Tibial nerve (tissue), 4 donors: ENCODE data around the gene LIPC.

ENCODE experiments used
- EP300 ChIP-seq, 2 donors: sonication (generic); formaldehyde crosslinking; IDR thresholded peaks; one replicate each; pipeline ENCODE4 v1.6.1; 2017; ENCODE audit warnings: antibody characterized with exemption in 2 of 2, mild to moderate bottlenecking in 1 of 2
- POLR2A ChIP-seq, 2 donors: fragments of 450-650 bp; IDR thresholded peaks; one replicate each; pipeline ENCODE4 v1.6.1; 2017; ENCODE audit warnings: antibody characterized with exemption in 2 of 2, mild to moderate bottlenecking in 2 of 2, moderate library complexity in 2 of 2
- TF ChIP-seq, protein P1 (sequence below), 5 experiments: fragments of 200-600 bp in 3 of 5; fragments of 450-650 bp in 2 of 5; sonication (generic) in 3 of 5; IDR thresholded peaks; one replicate each; pipeline ENCODE4 v1.5.1; 2016 to 2019; ENCODE audit warnings: antibody characterized with exemption in 5 of 5, mild to moderate bottlenecking in 3 of 5, moderate library complexity in 2 of 5

GRCh38 chr15:58513008-58513407 lies 81.2 kb downstream of the LIPC start:
- TF ChIP-seq, protein P1, sequence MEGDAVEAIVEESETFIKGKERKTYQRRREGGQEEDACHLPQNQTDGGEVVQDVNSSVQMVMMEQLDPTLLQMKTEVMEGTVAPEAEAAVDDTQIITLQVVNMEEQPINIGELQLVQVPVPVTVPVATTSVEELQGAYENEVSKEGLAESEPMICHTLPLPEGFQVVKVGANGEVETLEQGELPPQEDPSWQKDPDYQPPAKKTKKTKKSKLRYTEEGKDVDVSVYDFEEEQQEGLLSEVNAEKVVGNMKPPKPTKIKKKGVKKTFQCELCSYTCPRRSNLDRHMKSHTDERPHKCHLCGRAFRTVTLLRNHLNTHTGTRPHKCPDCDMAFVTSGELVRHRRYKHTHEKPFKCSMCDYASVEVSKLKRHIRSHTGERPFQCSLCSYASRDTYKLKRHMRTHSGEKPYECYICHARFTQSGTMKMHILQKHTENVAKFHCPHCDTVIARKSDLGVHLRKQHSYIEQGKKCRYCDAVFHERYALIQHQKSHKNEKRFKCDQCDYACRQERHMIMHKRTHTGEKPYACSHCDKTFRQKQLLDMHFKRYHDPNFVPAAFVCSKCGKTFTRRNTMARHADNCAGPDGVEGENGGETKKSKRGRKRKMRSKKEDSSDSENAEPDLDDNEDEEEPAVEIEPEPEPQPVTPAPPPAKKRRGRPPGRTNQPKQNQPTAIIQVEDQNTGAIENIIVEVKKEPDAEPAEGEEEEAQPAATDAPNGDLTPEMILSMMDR (IDR thresholded peaks at IDR 0.05), result no peak
- TF ChIP-seq POLR2A (IDR thresholded peaks at IDR 0.05), result no peak
- TF ChIP-seq EP300 (IDR thresholded peaks at IDR 0.05), result no peak
